ENCODE results near the gene CXCR3. TPM values are rescaled to one million over a fixed set of nuclear protein-coding genes. Genes with fewer than 3 reads are reported as not detected.
A peak's percentile ranks its signal among the peaks of the same experiment; 100 is the strongest.

Gene CXCR3
- total RNA-seq, 1 donor from 2014 or later, result not detected

DNA sequence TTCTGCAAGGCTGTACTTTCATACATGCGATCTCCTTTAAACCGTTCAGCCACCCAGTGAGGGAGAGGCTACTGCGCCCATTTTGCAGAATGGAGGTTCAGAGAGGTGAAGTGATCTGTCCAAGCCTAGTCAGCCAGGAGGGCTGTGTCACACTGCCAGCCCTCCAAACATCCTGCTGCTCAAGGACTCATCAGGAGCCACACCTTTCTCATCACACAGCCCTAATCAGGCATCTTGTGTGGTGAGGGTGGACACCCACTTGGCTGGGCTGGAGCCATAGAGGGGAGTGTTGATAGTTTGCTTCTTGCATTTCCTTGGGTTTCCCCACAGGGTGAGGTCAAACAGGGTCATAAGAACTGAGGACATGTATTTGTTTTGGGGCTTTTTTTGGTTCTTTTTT, 5.4 kb upstream of the CXCR3 start:
- Mint-ChIP-seq H3K27ac (ENCODE audit: unreplicated experiment) (no peak overlapping the region), H3K36me3 (ENCODE audit: low read depth, unreplicated experiment) (peaks cover 7% of the 10 kb centered on the region), H3K9me3 (ENCODE audit: unreplicated experiment) (no peaks in the 10 kb centered on the region), H3K4me3 (ENCODE audit: unreplicated experiment) (no peak overlapping the region), H3K4me1 (ENCODE audit: low read depth, unreplicated experiment) (peaks cover 1% of the 10 kb centered on the region), H3K27me3 (ENCODE audit: low read depth, unreplicated experiment) (no peaks in the 10 kb centered on the region)
- H3K4me3 ChIP-seq (ENCODE audit: insufficient read depth, low read depth, low read length), result no peak overlapping the region
- no peaks in the 10 kb centered on the region for H3K36me3 ChIP-seq (ENCODE audit: insufficient read depth, low read length)
- FAIRE-seq (no peak), DNase-seq (ENCODE audit: low read depth) (no peak)
- H3K27me3 ChIP-seq (ENCODE audit: insufficient read depth, low read length), result no peaks in the 10 kb centered on the region
- H3K79me2 ChIP-seq (ENCODE audit: insufficient read depth, low read length), result no peaks in the 10 kb centered on the region
- no peaks in the 10 kb centered on the region for H4K20me1 ChIP-seq (ENCODE audit: insufficient read depth, low read length)
- no peak overlapping the region for H2AFZ ChIP-seq (ENCODE audit: low read depth, low read length)
- no peaks in the 10 kb centered on the region for H3K4me1 ChIP-seq (ENCODE audit: insufficient read depth, low read length)
- TF ChIP-seq EZH2 (IDR thresholded peaks at IDR 0.05; ENCODE audit: insufficient read depth, low read length) (no peak), CTCF (IDR thresholded peaks at IDR 0.05; ENCODE audit: insufficient read depth, low read depth, low read length) (no peak)
- no peak overlapping the region for H3K27ac ChIP-seq (ENCODE audit: low read depth, low read length)
- H3K9ac ChIP-seq (ENCODE audit: low read length), result no peak overlapping the region
- H3K4me2 ChIP-seq (ENCODE audit: low read length), result no peak overlapping the region
- H3K9me3 ChIP-seq (ENCODE audit: insufficient read depth, low read depth, low read length), result no peaks in the 10 kb centered on the region

DNA sequence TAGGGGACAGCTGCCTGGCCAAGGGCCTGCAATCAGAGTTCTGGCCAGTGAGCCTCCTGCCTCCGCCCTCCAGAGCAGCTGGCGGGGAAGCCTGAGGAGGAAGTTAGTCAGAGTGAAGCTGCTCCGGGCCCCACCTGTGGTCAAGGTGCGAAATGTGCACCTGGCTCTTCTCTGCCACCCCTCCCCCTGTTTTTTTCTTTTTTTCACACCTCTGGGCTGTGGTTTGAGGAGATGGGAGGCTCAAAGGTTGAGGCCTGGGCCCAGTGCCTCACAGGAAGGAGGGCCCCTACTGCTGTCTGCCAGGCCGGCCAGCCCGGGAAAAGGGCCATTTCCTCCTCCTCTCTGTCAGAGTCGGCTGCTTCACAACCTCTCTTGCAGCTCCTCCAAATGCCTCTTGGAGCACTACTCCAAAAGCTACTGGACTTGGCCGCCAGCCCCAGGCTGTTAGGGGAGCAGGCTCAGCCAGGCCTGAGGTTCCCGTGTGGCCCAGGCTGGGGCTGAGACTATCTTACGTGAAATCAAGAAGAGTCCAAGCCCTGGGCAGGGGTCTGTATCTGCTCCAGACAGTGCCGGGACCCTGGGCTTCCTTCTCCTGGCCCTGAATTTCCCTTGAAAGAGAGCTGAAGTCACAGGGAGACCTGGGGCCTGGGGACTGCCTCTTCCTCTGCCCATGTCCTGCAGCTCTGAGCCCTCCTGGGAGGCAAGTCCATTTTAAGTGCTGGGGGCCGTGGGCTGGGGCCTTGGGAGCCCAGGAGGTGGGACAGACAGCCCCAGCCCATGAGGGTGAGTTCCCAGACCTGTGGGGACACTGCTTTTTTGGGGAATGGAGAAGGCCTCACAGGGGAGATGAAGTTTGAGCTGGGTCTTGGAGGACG, 4.5 kb upstream of the CXCR3 start:
- H3K9ac ChIP-seq (ENCODE audit: low read length), result no peak overlapping the region

More for the DNA sequence above, 4.5 kb upstream of the CXCR3 start:
- no peaks in the 10 kb centered on the region for H3K27me3 Mint-ChIP-seq (ENCODE audit: low read depth, unreplicated experiment)
- peaks cover 7% of the 10 kb centered on the region for H3K36me3 Mint-ChIP-seq (ENCODE audit: low read depth, unreplicated experiment)
- FAIRE-seq (no peak), DNase-seq (ENCODE audit: low read depth) (peak; percentile 58)
- TF ChIP-seq EZH2 (IDR thresholded peaks at IDR 0.05; ENCODE audit: insufficient read depth, low read length), result no peak
- no peak for TF ChIP-seq CTCF (IDR thresholded peaks at IDR 0.05; ENCODE audit: insufficient read depth, low read depth, low read length)
- no peaks in the 10 kb centered on the region for H3K36me3 ChIP-seq (ENCODE audit: insufficient read depth, low read length)
- H3K4me1 ChIP-seq (ENCODE audit: insufficient read depth, low read length), result no peaks in the 10 kb centered on the region
- no peak overlapping the region for H3K4me3 ChIP-seq (ENCODE audit: insufficient read depth, low read depth, low read length)
- H3K27me3 ChIP-seq (ENCODE audit: insufficient read depth, low read length), result no peaks in the 10 kb centered on the region
- H3K27ac Mint-ChIP-seq (ENCODE audit: unreplicated experiment), result no peak overlapping the region
- H3K4me1 Mint-ChIP-seq (ENCODE audit: low read depth, unreplicated experiment), result peaks cover 1% of the 10 kb centered on the region
- H3K4me2 ChIP-seq (ENCODE audit: low read length), result no peak overlapping the region
- H3K9me3 ChIP-seq (ENCODE audit: insufficient read depth, low read depth, low read length), result no peaks in the 10 kb centered on the region
- no peaks in the 10 kb centered on the region for H3K79me2 ChIP-seq (ENCODE audit: insufficient read depth, low read length)
- no peaks in the 10 kb centered on the region for H4K20me1 ChIP-seq (ENCODE audit: insufficient read depth, low read length)
- H3K27ac ChIP-seq (ENCODE audit: low read depth, low read length), result no peak overlapping the region
- H2AFZ ChIP-seq (ENCODE audit: low read depth, low read length), result no peak overlapping the region
- H3K4me3 Mint-ChIP-seq (ENCODE audit: unreplicated experiment), result no peak overlapping the region
- H3K9me3 Mint-ChIP-seq (ENCODE audit: unreplicated experiment), result no peaks in the 10 kb centered on the region

Measured in astrocyte (in vitro differentiated cells and primary cell).